HEK293 (cell line): ENCODE measurements around the gene HES3.

Experiments
- CTCF ChIA-PET: fragments of 350-600 bp; formaldehyde crosslinking; extraction: SDS; loops from one replicate; lab custom pipeline; 2021; ENCODE audit warnings: antibody characterized with exemption; lab: Yijun Ruan, JAX
- POLR2A ChIA-PET: fragments of 300-600 bp; formaldehyde crosslinking; extraction: SDS; loops from one replicate; lab custom pipeline; 2020; ENCODE audit warnings: antibody characterized with exemption, inconsistent platforms; lab: Yijun Ruan, JAX
- H3K27ac ChIP-seq: fragments of 200-500 bp; sonication (Bioruptor generic); 2 replicates; pipeline ENCODE4 v1.5.1; 2014; ENCODE audit warnings: low read depth, low read length, control low read depth, inconsistent platforms; ENCODE audit errors: extremely low read depth
- H3K36me3 ChIP-seq, 2 experiments: fragments of 200-500 bp in 1 of 2; sonication (Bioruptor generic) in 1 of 2; 1 replicate in 1 of 2; 2 replicates in 1 of 2; pipeline ENCODE4 v1.5.1; 2014 to 2017; ENCODE audit warnings: inconsistent platforms in 2 of 2, low read length in 2 of 2; ENCODE audit not compliant: control insufficient read depth in 2 of 2, insufficient read depth in 1 of 2
- H3K4me1 ChIP-seq: fragments of 200-500 bp; sonication (Bioruptor generic); 2 replicates; pipeline ENCODE4 v1.5.1; 2014; ENCODE audit warnings: mild to moderate bottlenecking, low read length, inconsistent platforms; ENCODE audit not compliant: control insufficient read depth, insufficient read depth
- H3K4me3 ChIP-seq: 2 replicates; pipeline ENCODE4 v1.5.1; 2011; ENCODE audit warnings: low read depth, mild to moderate bottlenecking, control low read depth, low read length, moderate library complexity
- H3K9me3 ChIP-seq: fragments of 200-500 bp; sonication (Bioruptor generic); 2 replicates; pipeline ENCODE4 v1.5.1; 2014; ENCODE audit warnings: low read depth, low read length, inconsistent platforms; ENCODE audit not compliant: control insufficient read depth, insufficient read depth
- EGR2 ChIP-seq: fragments of 450-650 bp; formaldehyde crosslinking; IDR thresholded peaks from 2 replicates; pipeline ENCODE4 v1.5.1; 2016; ENCODE audit warnings: low read depth, missing biosample characterization, missing genetic modification characterization
- GLIS1 ChIP-seq: fragments of 450-650 bp; formaldehyde crosslinking; IDR thresholded peaks from 2 replicates; pipeline ENCODE4 v1.5.1; 2016; ENCODE audit warnings: missing biosample characterization, missing genetic modification characterization
- HOXA7 ChIP-seq: sonication (generic); formaldehyde crosslinking; IDR thresholded peaks from 2 replicates; pipeline ENCODE4 v1.8.1; 2022; ENCODE audit warnings: missing genetic modification reagents, borderline replicate concordance
- HOXD13 ChIP-seq: sonication (generic); formaldehyde crosslinking; IDR thresholded peaks from 2 replicates; pipeline ENCODE4 v1.8.0; 2022; ENCODE audit warnings: missing genetic modification reagents, borderline replicate concordance
- KLF9 ChIP-seq: fragments of 450-650 bp; formaldehyde crosslinking; IDR thresholded peaks from 2 replicates; pipeline ENCODE4 v1.5.1; 2016; ENCODE audit warnings: missing biosample characterization, missing genetic modification characterization, low read depth
- OVOL3 ChIP-seq: fragments of 450-650 bp; formaldehyde crosslinking; IDR thresholded peaks from 2 replicates; pipeline ENCODE4 v1.5.1; 2016; ENCODE audit warnings: missing biosample characterization, missing genetic modification characterization
- ZBTB21 ChIP-seq: fragments of 450-650 bp; formaldehyde crosslinking; IDR thresholded peaks from 2 replicates; pipeline ENCODE4 v1.5.1; 2017; ENCODE audit warnings: missing biosample characterization, missing genetic modification characterization
- ZBTB48 ChIP-seq: fragments of 450-650 bp; formaldehyde crosslinking; IDR thresholded peaks from 2 replicates; pipeline ENCODE4 v1.5.1; 2016; ENCODE audit warnings: missing biosample characterization, missing genetic modification characterization
- ZFP3 ChIP-seq: fragments of 450-650 bp; formaldehyde crosslinking; IDR thresholded peaks from 2 replicates; pipeline ENCODE4 v1.5.1; 2016; ENCODE audit warnings: low read depth, missing biosample characterization, missing genetic modification characterization
- ZIC2 ChIP-seq: fragments of 450-650 bp; formaldehyde crosslinking; IDR thresholded peaks from 2 replicates; pipeline ENCODE4 v1.5.1; 2016; ENCODE audit warnings: missing biosample characterization, missing genetic modification characterization
- ZNF202 ChIP-seq: fragments of 450-650 bp; formaldehyde crosslinking; IDR thresholded peaks from 2 replicates; pipeline ENCODE4 v1.5.1; 2016; ENCODE audit warnings: missing biosample characterization, missing genetic modification characterization, borderline replicate concordance
- ZNF302 ChIP-seq: fragments of 450-650 bp; formaldehyde crosslinking; IDR thresholded peaks from 2 replicates; pipeline ENCODE4 v1.5.1; 2016; ENCODE audit warnings: missing biosample characterization, missing genetic modification characterization, low read depth
- ZNF354C ChIP-seq: fragments of 450-650 bp; formaldehyde crosslinking; IDR thresholded peaks from 2 replicates; pipeline ENCODE4 v1.5.1; 2016; ENCODE audit warnings: missing biosample characterization, missing genetic modification characterization, low read depth, borderline replicate concordance
- ZNF394 ChIP-seq: fragments of 450-650 bp; formaldehyde crosslinking; IDR thresholded peaks from 2 replicates; pipeline ENCODE4 v1.5.1; 2016; ENCODE audit warnings: missing biosample characterization, missing genetic modification characterization, mild to moderate bottlenecking, moderate library complexity, borderline replicate concordance
- ZNF426 ChIP-seq: fragments of 450-650 bp; formaldehyde crosslinking; IDR thresholded peaks from 2 replicates; pipeline ENCODE4 v1.5.1; 2017; ENCODE audit warnings: missing biosample characterization, missing genetic modification characterization, mild to moderate bottlenecking, inconsistent platforms, moderate library complexity
- ZNF521 ChIP-seq: fragments of 450-650 bp; formaldehyde crosslinking; IDR thresholded peaks from 2 replicates; pipeline ENCODE4 v1.5.1; 2017; ENCODE audit warnings: missing biosample characterization, mild to moderate bottlenecking, missing genetic modification characterization
- ZNF544 ChIP-seq: fragments of 450-650 bp; formaldehyde crosslinking; IDR thresholded peaks from 2 replicates; pipeline ENCODE4 v1.5.0; 2017; ENCODE audit warnings: missing biosample characterization, missing genetic modification characterization
- ZNF558 ChIP-seq: fragments of 450-650 bp; formaldehyde crosslinking; IDR thresholded peaks from 2 replicates; pipeline ENCODE4 v1.5.1; 2016; ENCODE audit warnings: missing biosample characterization, missing genetic modification characterization
- ZXDB ChIP-seq: fragments of 450-650 bp; formaldehyde crosslinking; IDR thresholded peaks from 2 replicates; pipeline ENCODE4 v1.5.1; 2016; ENCODE audit warnings: missing biosample characterization, missing genetic modification characterization
- TF ChIP-seq, protein P1 (sequence below): fragments of 450-650 bp; formaldehyde crosslinking; IDR thresholded peaks from 2 replicates; pipeline ENCODE4 v1.5.1; 2017; ENCODE audit warnings: missing biosample characterization, missing genetic modification characterization
- TF ChIP-seq, protein P2 (sequence below): fragments of 450-650 bp; formaldehyde crosslinking; IDR thresholded peaks from 2 replicates; pipeline ENCODE4 v1.5.1; 2017; ENCODE audit warnings: missing biosample characterization, missing genetic modification characterization
- TF ChIP-seq, protein P3 (sequence below): fragments of 450-650 bp; formaldehyde crosslinking; IDR thresholded peaks from 2 replicates; pipeline ENCODE4 v1.5.1; 2016; ENCODE audit warnings: missing biosample characterization, missing genetic modification characterization
- TF ChIP-seq, protein P4 (sequence below): fragments of 450-650 bp; formaldehyde crosslinking; IDR thresholded peaks from 2 replicates; pipeline ENCODE4 v1.5.1; 2016; ENCODE audit warnings: missing biosample characterization, missing genetic modification characterization

The HES3 gene

DNA sequence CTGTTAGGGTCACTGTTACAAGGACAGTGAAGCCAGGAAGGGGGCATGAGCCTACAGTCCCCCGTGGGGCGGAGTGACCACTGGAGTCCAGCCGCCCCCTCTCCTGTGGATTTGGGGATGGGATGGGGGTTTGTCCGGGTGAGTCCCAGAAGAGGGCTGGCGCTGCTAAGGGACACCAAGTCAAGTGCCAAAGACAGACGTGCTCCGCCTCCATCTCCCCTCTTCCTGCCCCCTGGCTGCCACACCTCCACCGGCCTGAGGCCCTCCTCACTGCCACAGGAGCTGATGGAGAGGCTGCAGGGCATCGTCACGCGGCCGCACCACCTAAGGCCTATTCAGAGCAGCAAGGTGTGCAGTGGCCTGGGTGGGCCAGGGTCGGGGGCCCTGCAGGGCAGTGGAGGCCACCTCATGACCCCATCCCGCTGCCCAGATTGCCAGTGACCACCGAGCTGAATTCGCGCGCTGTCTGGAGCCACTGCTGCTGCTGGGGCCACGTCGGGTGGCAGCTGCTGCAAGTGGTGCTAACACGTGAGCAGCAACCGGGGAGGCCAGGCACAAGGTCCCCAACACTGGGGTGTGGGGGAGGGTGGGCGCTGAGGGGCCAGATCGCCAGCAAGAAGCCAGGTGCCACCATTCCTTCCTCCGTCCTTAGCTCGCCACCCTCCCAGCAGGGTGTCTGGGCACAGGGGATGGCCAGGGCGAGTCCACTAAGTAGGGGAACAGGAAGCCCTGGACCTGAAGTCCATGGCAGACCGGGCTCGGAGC, 33.2 kb upstream of the HES3 start (continued):
- TF ChIP-seq, protein P1, sequence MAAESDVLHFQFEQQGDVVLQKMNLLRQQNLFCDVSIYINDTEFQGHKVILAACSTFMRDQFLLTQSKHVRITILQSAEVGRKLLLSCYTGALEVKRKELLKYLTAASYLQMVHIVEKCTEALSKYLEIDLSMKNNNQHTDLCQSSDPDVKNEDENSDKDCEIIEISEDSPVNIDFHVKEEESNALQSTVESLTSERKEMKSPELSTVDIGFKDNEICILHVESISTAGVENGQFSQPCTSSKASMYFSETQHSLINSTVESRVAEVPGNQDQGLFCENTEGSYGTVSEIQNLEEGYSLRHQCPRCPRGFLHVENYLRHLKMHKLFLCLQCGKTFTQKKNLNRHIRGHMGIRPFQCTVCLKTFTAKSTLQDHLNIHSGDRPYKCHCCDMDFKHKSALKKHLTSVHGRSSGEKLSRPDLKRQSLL (tag by site-specific recombination) = no peak
- TF ChIP-seq, protein P2, sequence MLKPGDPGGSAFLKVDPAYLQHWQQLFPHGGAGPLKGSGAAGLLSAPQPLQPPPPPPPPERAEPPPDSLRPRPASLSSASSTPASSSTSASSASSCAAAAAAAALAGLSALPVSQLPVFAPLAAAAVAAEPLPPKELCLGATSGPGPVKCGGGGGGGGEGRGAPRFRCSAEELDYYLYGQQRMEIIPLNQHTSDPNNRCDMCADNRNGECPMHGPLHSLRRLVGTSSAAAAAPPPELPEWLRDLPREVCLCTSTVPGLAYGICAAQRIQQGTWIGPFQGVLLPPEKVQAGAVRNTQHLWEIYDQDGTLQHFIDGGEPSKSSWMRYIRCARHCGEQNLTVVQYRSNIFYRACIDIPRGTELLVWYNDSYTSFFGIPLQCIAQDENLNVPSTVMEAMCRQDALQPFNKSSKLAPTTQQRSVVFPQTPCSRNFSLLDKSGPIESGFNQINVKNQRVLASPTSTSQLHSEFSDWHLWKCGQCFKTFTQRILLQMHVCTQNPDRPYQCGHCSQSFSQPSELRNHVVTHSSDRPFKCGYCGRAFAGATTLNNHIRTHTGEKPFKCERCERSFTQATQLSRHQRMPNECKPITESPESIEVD (tag by site-specific recombination) = no peak
- no peak for TF ChIP-seq ZNF202
- TF ChIP-seq ZNF558 (tag by site-specific recombination) = no peak
- no peak for TF ChIP-seq ZNF521
- TF ChIP-seq ZXDB (tag by site-specific recombination) = no peak
- TF ChIP-seq, all 188 proteins: peak for 0

DNA sequence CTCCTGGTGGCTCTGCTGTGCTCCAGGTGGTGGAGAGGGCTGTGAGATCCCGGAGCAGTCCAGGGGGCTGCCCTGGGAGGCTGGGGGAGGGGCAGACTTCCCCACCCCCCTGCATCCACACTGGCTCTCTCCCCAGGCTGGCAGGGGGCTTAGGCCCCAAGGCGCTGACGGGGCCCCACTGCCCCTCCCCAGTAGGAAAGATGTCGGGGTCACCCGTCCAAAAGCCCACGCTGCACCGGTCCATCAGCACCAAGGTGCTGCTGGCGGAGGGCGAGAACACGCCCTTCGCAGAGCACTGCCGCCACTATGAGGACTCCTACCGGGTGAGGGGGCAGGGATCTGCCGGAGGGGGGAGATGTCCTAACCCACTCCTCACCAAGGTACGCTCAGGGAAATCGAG, 32.2 kb upstream of the HES3 start:
- no peak overlapping the region for H3K27ac ChIP-seq
- no peaks in the 10 kb centered on the region for H3K4me1 ChIP-seq
- H3K9me3 ChIP-seq = no peaks in the 10 kb centered on the region
- POLR2A ChIA-PET = no interaction called here
- H3K36me3 ChIP-seq = peaks cover 0 to 47% of the 10 kb centered on the region in 2 experiments; a peak in 1 of 3 replicates
- peak; percentile 38 for TF ChIP-seq GLIS1 (tag by site-specific recombination)
- no peak for TF ChIP-seq ZNF394 (tag by site-specific recombination)
- TF ChIP-seq ZFP3 (tag by site-specific recombination) = no peak
- no peak for TF ChIP-seq HOXA7 (CRISPR knock-in tag)
- TF ChIP-seq, protein P3, sequence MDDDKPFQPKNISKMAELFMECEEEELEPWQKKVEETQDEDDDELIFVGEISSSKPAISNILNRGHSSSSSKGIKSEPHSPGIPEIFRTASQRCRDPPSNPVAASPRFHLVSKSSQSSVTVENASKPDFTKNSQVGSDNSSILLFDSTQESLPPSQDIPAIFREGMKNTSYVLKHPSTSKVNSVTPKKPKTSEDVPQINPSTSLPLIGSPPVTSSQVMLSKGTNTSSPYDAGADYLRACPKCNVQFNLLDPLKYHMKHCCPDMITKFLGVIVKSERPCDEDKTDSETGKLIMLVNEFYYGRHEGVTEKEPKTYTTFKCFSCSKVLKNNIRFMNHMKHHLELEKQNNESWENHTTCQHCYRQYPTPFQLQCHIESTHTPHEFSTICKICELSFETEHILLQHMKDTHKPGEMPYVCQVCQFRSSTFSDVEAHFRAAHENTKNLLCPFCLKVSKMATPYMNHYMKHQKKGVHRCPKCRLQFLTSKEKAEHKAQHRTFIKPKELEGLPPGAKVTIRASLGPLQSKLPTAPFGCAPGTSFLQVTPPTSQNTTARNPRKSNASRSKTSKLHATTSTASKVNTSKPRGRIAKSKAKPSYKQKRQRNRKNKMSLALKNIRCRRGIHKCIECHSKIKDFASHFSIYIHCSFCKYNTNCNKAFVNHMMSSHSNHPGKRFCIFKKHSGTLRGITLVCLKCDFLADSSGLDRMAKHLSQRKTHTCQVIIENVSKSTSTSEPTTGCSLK (tag by site-specific recombination) = no peak
- TF ChIP-seq ZNF426 = no peak
- TF ChIP-seq ZIC2 (tag by site-specific recombination) = no peak
- TF ChIP-seq EGR2 = no peak
- TF ChIP-seq, all 188 proteins: peak for 1
- CTCF ChIA-PET = no interaction called here
- H3K4me3 ChIP-seq = no peak overlapping the region

DNA sequence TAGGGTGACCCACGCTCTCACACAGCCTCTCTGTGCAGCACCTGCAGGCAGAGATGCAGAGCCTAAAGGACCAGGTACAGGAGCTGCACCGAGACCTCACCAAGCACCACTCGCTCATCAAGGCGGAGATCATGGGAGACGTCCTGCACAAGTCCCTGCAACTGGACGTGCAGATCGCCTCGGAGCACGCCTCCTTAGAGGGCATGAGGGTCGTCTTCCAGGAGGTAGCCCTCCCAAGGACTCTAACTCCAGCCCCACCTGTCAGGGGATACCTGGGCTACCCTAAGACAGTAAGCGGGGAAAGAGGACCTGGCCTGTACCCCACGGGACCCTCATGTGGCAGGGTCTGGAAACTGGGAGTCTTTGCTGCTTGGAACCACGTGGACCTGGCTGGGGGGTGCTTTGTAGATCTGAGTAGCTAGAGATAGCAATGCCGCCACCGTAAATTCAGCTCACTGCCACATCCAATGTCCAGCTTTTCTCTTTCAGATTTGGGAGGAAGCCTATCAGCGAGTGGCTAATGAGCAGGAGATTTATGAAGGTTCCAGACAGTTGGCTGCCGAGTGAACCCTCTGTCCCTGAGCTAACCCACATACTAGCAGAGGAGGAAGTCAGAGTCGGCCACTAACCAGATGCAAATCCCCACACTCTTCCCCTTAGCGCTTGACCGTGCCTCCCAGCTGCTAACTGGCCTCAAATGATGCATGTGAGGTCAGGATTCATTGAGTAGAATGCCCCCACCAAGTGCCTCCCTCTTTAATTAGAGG, 31.6 kb upstream of the HES3 start:
- H3K27ac ChIP-seq = no peak overlapping the region
- CTCF ChIA-PET = no interaction called here
- H3K9me3 ChIP-seq = no peaks in the 10 kb centered on the region
- H3K4me3 ChIP-seq = no peak overlapping the region
- H3K4me1 ChIP-seq = no peaks in the 10 kb centered on the region
- peaks cover 0 to 47% of the 10 kb centered on the region in 2 experiments; a peak in 1 of 3 replicates for H3K36me3 ChIP-seq
- POLR2A ChIA-PET = no interaction called here
- no peak for TF ChIP-seq HOXD13
- no peak for TF ChIP-seq ZBTB48 (tag by site-specific recombination)
- no peak for TF ChIP-seq ZNF544 (tag by site-specific recombination)
- TF ChIP-seq, protein P4, sequence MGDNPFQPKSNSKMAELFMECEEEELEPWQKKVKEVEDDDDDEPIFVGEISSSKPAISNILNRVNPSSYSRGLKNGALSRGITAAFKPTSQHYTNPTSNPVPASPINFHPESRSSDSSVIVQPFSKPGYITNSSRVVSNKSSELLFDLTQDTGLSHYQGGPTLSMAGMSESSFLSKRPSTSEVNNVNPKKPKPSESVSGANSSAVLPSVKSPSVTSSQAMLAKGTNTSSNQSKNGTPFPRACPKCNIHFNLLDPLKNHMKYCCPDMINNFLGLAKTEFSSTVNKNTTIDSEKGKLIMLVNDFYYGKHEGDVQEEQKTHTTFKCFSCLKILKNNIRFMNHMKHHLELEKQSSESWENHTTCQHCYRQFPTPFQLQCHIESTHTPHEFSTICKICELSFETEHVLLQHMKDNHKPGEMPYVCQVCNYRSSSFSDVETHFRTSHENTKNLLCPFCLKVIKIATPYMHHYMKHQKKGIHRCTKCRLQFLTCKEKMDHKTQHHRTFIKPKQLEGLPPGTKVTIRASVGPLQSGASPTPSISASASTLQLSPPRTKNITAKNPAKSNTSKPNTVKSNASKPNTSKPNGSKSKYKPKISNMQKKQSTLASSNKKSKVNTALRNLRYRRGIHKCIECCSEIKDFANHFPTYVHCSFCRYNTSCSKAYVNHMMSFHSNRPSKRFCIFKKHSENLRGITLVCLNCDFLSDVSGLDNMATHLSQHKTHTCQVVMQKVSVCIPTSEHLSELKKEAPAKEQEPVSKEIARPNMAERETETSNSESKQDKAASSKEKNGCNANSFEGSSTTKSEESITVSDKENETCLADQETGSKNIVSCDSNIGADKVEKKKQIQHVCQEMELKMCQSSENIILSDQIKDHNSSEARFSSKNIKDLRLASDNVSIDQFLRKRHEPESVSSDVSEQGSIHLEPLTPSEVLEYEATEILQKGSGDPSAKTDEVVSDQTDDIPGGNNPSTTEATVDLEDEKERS (tag by site-specific recombination) = no peak
- no peak for TF ChIP-seq ZNF302 (tag by site-specific recombination)
- TF ChIP-seq ZBTB21 (tag by site-specific recombination) = no peak
- no peak for TF ChIP-seq KLF9 (tag by site-specific recombination)
- no peak for TF ChIP-seq OVOL3
- no peak for TF ChIP-seq ZNF354C (tag by site-specific recombination)
